Tibial nerve (tissue), 4 donors: ENCODE measurements around the gene TTC28. TPM values are rescaled to one million over a fixed set of nuclear protein-coding genes. Genes with fewer than 3 reads are reported as not detected.
A peak's percentile ranks its signal among the peaks of the same experiment; 100 is the strongest.

Source experiments
- DNase-seq, 2 donors: peaks; one replicate each; pipeline ENCODE4 v3.0.0-alpha.2; 2019; ENCODE audit warnings: low spot score in 2 of 2
- H3K27ac ChIP-seq, 4 donors: fragments of 200-600 bp; sonication (generic) in 3 of 4; one replicate each; pipeline ENCODE4 v1.5.1; 2017 to 2019; ENCODE audit warnings: mild to moderate bottlenecking in 1 of 4
- H3K27me3 ChIP-seq, 2 donors: fragments of 200-600 bp; sonication (generic) in 1 of 2; one replicate each; pipeline versions ENCODE4 v1.5.1 to v1.6.0; 2017 to 2019
- H3K36me3 ChIP-seq, 3 donors: fragments of 200-600 bp; sonication (generic); one replicate each; pipeline ENCODE4 v1.5.1; 2018 to 2019
- H3K4me1 ChIP-seq, 4 donors: fragments of 200-600 bp; sonication (generic) in 3 of 4; one replicate each; pipeline ENCODE4 v1.5.1; 2017 to 2019
- H3K4me3 ChIP-seq, 4 donors: fragments of 200-600 bp; sonication (generic) in 3 of 4; one replicate each; pipeline ENCODE4 v1.5.1; 2017 to 2019; ENCODE audit warnings: mild to moderate bottlenecking in 1 of 4, moderate library complexity in 1 of 4
- H3K9me3 ChIP-seq, 4 donors: fragments of 200-600 bp; sonication (generic) in 3 of 4; one replicate each; pipeline ENCODE4 v1.5.1; 2017 to 2019
- CTCF ChIP-seq, 5 experiments: fragments of 200-600 bp in 3 of 5; fragments of 450-650 bp in 2 of 5; sonication (generic) in 3 of 5; IDR thresholded peaks; one replicate each; pipeline ENCODE4 v1.5.1; 2016 to 2019; ENCODE audit warnings: antibody characterized with exemption in 5 of 5, mild to moderate bottlenecking in 3 of 5, moderate library complexity in 2 of 5
- EP300 ChIP-seq, 2 donors: sonication (generic); formaldehyde crosslinking; IDR thresholded peaks; one replicate each; pipeline ENCODE4 v1.6.1; 2017; ENCODE audit warnings: antibody characterized with exemption in 2 of 2, mild to moderate bottlenecking in 1 of 2
- POLR2A ChIP-seq, 2 donors: fragments of 450-650 bp; IDR thresholded peaks; one replicate each; pipeline ENCODE4 v1.6.1; 2017; ENCODE audit warnings: antibody characterized with exemption in 2 of 2, mild to moderate bottlenecking in 2 of 2, moderate library complexity in 2 of 2
- WGBS, 2 donors: methylation state at CpG; one replicate each; pipeline ENCODE4 v1.1.5; 2018; 5-methylcytosine and 5-hydroxymethylcytosine counted together
- total RNA-seq, 4 donors: library from RNA; depleted of rRNA; stranded (reverse); fragments of >200 nt; gene quantifications; one replicate each; pipeline ENCODE4 v1.1.0, GENCODE V29; 2016

Gene TTC28
- total RNA-seq, 4 donors from 2014 or later: 83.9 to 177 (median 128) TPM

- Histone ChIP-seq H3K9me3 (no peaks in the 10 kb centered on the region), H3K27ac (peak overlapping the region; percentile 43 to 84 (median 75)), H3K4me1 (peaks cover 3 to 52% (median 14%) of the 10 kb centered on the region in 4 donors), H3K4me3 (peak overlapping the region; percentile 46 to 62 (median 50)), H3K36me3 (no peaks in the 10 kb centered on the region), H3K27me3 (no peaks in the 10 kb centered on the region)
- DNase-seq: peak in 1 of 2 donors; percentile 16
- 1 to 2% methylated on average over 25 to 29 of the region's 29 CpGs for WGBS, 2 donors
- TF ChIP-seq CTCF (IDR thresholded peaks at IDR 0.05) (no peak), EP300 (IDR thresholded peaks at IDR 0.05) (no peak), POLR2A (IDR thresholded peaks at IDR 0.05) (no peak)
These were observed 236.7 kb downstream of the TTC28 start for GRCh38 chr22:28442711-28443525.

- H3K27me3 ChIP-seq: no peaks in the 10 kb centered on the region
- peaks cover 3 to 52% (median 14%) of the 10 kb centered on the region in 4 donors for H3K4me1 ChIP-seq
- no peaks in the 10 kb centered on the region for H3K36me3 ChIP-seq
- WGBS, 2 donors: 0 to 2% methylated on average over 13 to 14 of the region's 23 CpGs
- H3K4me3 ChIP-seq: peak overlapping the region; percentile 46 to 62 (median 50)
- peak overlapping the region; percentile 43 to 84 (median 75) for H3K27ac ChIP-seq
- no peaks in the 10 kb centered on the region for H3K9me3 ChIP-seq
- TF ChIP-seq EP300 (IDR thresholded peaks at IDR 0.05) (no peak), CTCF (IDR thresholded peaks at IDR 0.05) (peak; percentile 54 to 79 (median 63))
- peak; percentile 36 to 49 for DNase-seq
These were observed 237.4 kb downstream of the TTC28 start for GRCh38 chr22:28442264-28442710.

- 3 to 6% methylated on average over 16 of the region's 16 CpGs for WGBS, 2 donors
- Histone ChIP-seq H3K4me1 (peaks cover 3 to 54% (median 14%) of the 10 kb centered on the region in 4 donors), H3K9me3 (no peaks in the 10 kb centered on the region), H3K4me3 (peak overlapping the region; percentile 46 to 62 (median 50)), H3K27ac (peak overlapping the region; percentile 43 to 84 (median 75)), H3K36me3 (no peaks in the 10 kb centered on the region), H3K27me3 (no peaks in the 10 kb centered on the region)
- DNase-seq: no peak
- TF ChIP-seq CTCF (IDR thresholded peaks at IDR 0.05): no peak
- no peak for TF ChIP-seq POLR2A (IDR thresholded peaks at IDR 0.05)
- no peak for TF ChIP-seq EP300 (IDR thresholded peaks at IDR 0.05)
These were observed 237.8 kb downstream of the TTC28 start for GRCh38 chr22:28441720-28442263.

GRCh38 chr22:28440592-28441390 lies 238.8 kb downstream of the TTC28 start:
- H3K4me1 ChIP-seq: peaks cover 3 to 64% (median 14%) of the 10 kb centered on the region in 4 donors
- no peak for DNase-seq
- WGBS, 2 donors: 44 to 45% methylated on average over 4 of the region's 4 CpGs
- H3K27ac ChIP-seq: peak overlapping the region in 2 of 4 donors; percentile 76 to 84
- no peaks in the 10 kb centered on the region for H3K36me3 ChIP-seq
- H3K27me3 ChIP-seq: no peaks in the 10 kb centered on the region
- TF ChIP-seq CTCF (IDR thresholded peaks at IDR 0.05) (no peak), EP300 (IDR thresholded peaks at IDR 0.05) (no peak), POLR2A (IDR thresholded peaks at IDR 0.05) (no peak)
- peak overlapping the region in 1 of 4 donors; percentile 62 for H3K4me3 ChIP-seq
- H3K9me3 ChIP-seq: no peaks in the 10 kb centered on the region
